GM06990 (cell line): Measurements from ENCODE around the gene ZC3HAV1.
"Not testable (repeated sequence)": the region's sequence is repeated elsewhere in the genome, so short reads cannot be mapped to it uniquely, and the experiment has no call there.

Experiments
- DNase-seq: peaks from one replicate; pipeline ENCODE4 v3.0.0-alpha.2; 2011; ENCODE audit not compliant: insufficient read length; ENCODE audit errors: extremely low read depth
- H3K27me3 ChIP-seq: replicated peaks from 2 replicates; pipeline ENCODE4 v1.6.0; 2011; ENCODE audit warnings: low read length; ENCODE audit not compliant: control insufficient read depth, insufficient read depth
- H3K36me3 ChIP-seq: 2 replicates; pipeline ENCODE4 v1.5.1; 2011; ENCODE audit warnings: low read length; ENCODE audit not compliant: control insufficient read depth, insufficient read depth
- H3K4me3 ChIP-seq: replicated peaks from 2 replicates; pipeline ENCODE4 v1.5.1; 2011; ENCODE audit warnings: low read depth, mild to moderate bottlenecking, control low read depth, low read length
- CTCF ChIP-seq: IDR thresholded peaks from 2 replicates; pipeline ENCODE4 v1.5.1; 2011; ENCODE audit warnings: low read length, control low read depth, mild to moderate bottlenecking, inconsistent platforms; ENCODE audit not compliant: insufficient read depth, poor library complexity, severe bottlenecking

ZC3HAV1 gene

GRCh38 chr7:139061416-139061815 lies 48.1 kb downstream of the ZC3HAV1 start:
- H3K36me3 ChIP-seq: peaks cover 19% of the 10 kb centered on the region
- no peaks in the 10 kb centered on the region for H3K27me3 ChIP-seq
- TF ChIP-seq CTCF: no peak
- no peak overlapping the region for H3K4me3 ChIP-seq
- no peak for DNase-seq

- Histone ChIP-seq H3K4me3 (no peak overlapping the region), H3K27me3 (no peaks in the 10 kb centered on the region), H3K36me3 (peaks cover 16% of the 10 kb centered on the region)
- TF ChIP-seq CTCF: no peak
- no peak for DNase-seq
These were observed 48.8 kb downstream of the ZC3HAV1 start for GRCh38 chr7:139060695-139061237.

GRCh38 chr7:139059905-139060304 lies 49.6 kb downstream of the ZC3HAV1 start:
- Histone ChIP-seq H3K4me3 (no peak overlapping the region), H3K36me3 (peaks cover 14% of the 10 kb centered on the region), H3K27me3 (no peaks in the 10 kb centered on the region)
- DNase-seq: no peak
- TF ChIP-seq CTCF: no peak

GRCh38 chr7:139058943-139059342 lies 50.6 kb downstream of the ZC3HAV1 start:
- DNase-seq: no peak
- TF ChIP-seq CTCF: no peak
- H3K27me3 ChIP-seq: no peaks in the 10 kb centered on the region
- H3K36me3 ChIP-seq: peaks cover 17% of the 10 kb centered on the region
- H3K4me3 ChIP-seq: no peak overlapping the region

GRCh38 chr7:139055674-139056073 lies 53.8 kb downstream of the ZC3HAV1 start:
- DNase-seq: no peak
- H3K36me3 ChIP-seq: peaks cover 20% of the 10 kb centered on the region
- H3K27me3 ChIP-seq: no peaks in the 10 kb centered on the region
- no peak for TF ChIP-seq CTCF
- no peak overlapping the region for H3K4me3 ChIP-seq

GRCh38 chr7:139054656-139055055 lies 54.9 kb downstream of the ZC3HAV1 start:
- not testable (repeated sequence) for DNase-seq, H3K4me3 ChIP-seq, H3K27me3 ChIP-seq
- H3K36me3 ChIP-seq: peaks cover 21% of the 10 kb centered on the region
